Testis (tissue), 2 donors: ENCODE results near the gene ELFN1.

Experiments
- CTCF ChIP-seq, 3 experiments: fragments of 450-650 bp in 2 of 3; fragments of 200-600 bp in 1 of 3; sonication (generic) in 1 of 3; IDR thresholded peaks; one replicate each; pipeline ENCODE4 v1.5.1; 2016 to 2019; ENCODE audit warnings: antibody characterized with exemption in 3 of 3, mild to moderate bottlenecking in 2 of 3, moderate library complexity in 1 of 3
- POLR2A ChIP-seq: fragments of 450-650 bp; IDR thresholded peaks from one replicate; pipeline ENCODE4 v1.6.1; 2017; ENCODE audit warnings: antibody characterized with exemption, mild to moderate bottlenecking, moderate library complexity

DNA sequence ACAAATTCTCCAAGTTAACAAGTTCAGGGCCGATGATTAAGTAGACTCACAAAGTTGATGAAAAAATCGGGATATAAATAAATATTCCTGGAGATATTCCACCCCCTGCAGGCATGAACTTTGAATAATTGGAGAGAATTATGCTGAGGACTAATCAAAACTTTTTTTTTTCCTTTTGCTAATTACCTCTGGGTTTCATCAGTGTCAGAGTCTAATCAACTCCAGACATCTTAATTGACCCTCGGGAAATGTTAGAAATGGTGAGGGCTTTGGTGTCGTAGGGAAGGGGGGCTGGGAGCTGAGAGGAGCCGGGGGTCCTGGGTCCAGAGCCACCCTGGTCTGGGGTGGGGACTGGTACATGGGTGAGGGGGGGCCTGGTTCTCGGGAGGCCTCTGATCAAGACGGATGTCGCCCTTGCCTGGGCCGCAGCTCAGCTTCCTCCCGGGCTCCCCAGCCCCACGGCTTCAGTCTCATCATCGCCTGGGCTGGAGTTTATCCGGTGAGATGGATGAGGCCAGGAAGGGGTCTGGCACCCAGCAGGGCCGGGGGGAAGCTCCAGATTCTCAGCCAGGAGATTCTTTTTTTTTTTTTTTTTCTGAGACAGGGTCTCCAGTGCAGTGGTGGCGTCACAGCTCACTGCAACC is 30.4 kb upstream of the ELFN1 start:
- no peak for TF ChIP-seq CTCF (IDR thresholded peaks at IDR 0.05)
- no peak for TF ChIP-seq POLR2A
